ENCODE results near the gene INPP4B. TPM values are rescaled to one million over a fixed set of nuclear protein-coding genes. Genes with fewer than 3 reads are reported as not detected.

Gene INPP4B
- total RNA-seq, 1 experiment from 2014 or later, result 114 TPM

- no peak for DNase-seq
- Mint-ChIP-seq H3K4me1 (ENCODE audit: low read depth, unreplicated experiment) (peaks cover 35% of the 10 kb centered on the region), H3K9me3 (ENCODE audit: low read depth, unreplicated experiment) (no peaks in the 10 kb centered on the region), H3K27ac (ENCODE audit: unreplicated experiment) (no peak overlapping the region), H3K36me3 (ENCODE audit: insufficient read depth, unreplicated experiment) (peaks cover 15% of the 10 kb centered on the region), H3K27me3 (ENCODE audit: unreplicated experiment) (no peaks in the 10 kb centered on the region), H3K4me3 (ENCODE audit: low read depth, unreplicated experiment) (no peak overlapping the region)
- no peak for TF ChIP-seq CTCF (IDR thresholded peaks at IDR 0.05; ENCODE audit: unreplicated experiment)
- CTCF ChIA-PET, result no interaction called here
- intact Hi-C loops (cut with micrococcal nuclease; ENCODE audit: unreplicated experiment), result no loop called here
- no TSS peak for BruUV-seq (replicated peaks)
Observed at GRCh38 chr4:142377342-142378091, 468.6 kb downstream of the INPP4B start.

- H3K4me3 Mint-ChIP-seq (ENCODE audit: low read depth, unreplicated experiment), result no peak overlapping the region
Observed at GRCh38 chr4:142376204-142376603, 469.9 kb downstream of the INPP4B start.

GRCh38 chr4:142373610-142374009 lies 472.5 kb downstream of the INPP4B start:
- intact Hi-C loops (cut with micrococcal nuclease; ENCODE audit: unreplicated experiment), result no loop called here
- CTCF ChIA-PET, result no interaction called here

More at GRCh38 chr4:142376204-142376603, 469.9 kb downstream of the INPP4B start:
- H3K27ac Mint-ChIP-seq (ENCODE audit: unreplicated experiment), result no peak overlapping the region
- intact Hi-C loops (cut with micrococcal nuclease; ENCODE audit: unreplicated experiment), result no loop called here
- peaks cover 15% of the 10 kb centered on the region for H3K36me3 Mint-ChIP-seq (ENCODE audit: insufficient read depth, unreplicated experiment)
- no peak for DNase-seq
- H3K9me3 Mint-ChIP-seq (ENCODE audit: low read depth, unreplicated experiment), result peaks cover under 1% of the 10 kb centered on the region
- no peaks in the 10 kb centered on the region for H3K27me3 Mint-ChIP-seq (ENCODE audit: unreplicated experiment)
- CTCF ChIA-PET, result no interaction called here
- BruUV-seq (replicated peaks), result no TSS peak
- peaks cover 35% of the 10 kb centered on the region for H3K4me1 Mint-ChIP-seq (ENCODE audit: low read depth, unreplicated experiment)
- no peak for TF ChIP-seq CTCF (IDR thresholded peaks at IDR 0.05; ENCODE audit: unreplicated experiment)

GRCh38 chr4:142372530-142373260 lies 473.4 kb downstream of the INPP4B start:
- Mint-ChIP-seq H3K4me1 (ENCODE audit: low read depth, unreplicated experiment) (peaks cover 31% of the 10 kb centered on the region), H3K27ac (ENCODE audit: unreplicated experiment) (no peak overlapping the region), H3K36me3 (ENCODE audit: insufficient read depth, unreplicated experiment) (peaks cover 17% of the 10 kb centered on the region), H3K4me3 (ENCODE audit: low read depth, unreplicated experiment) (no peak overlapping the region), H3K27me3 (ENCODE audit: unreplicated experiment) (no peaks in the 10 kb centered on the region), H3K9me3 (ENCODE audit: low read depth, unreplicated experiment) (peaks cover 3% of the 10 kb centered on the region)
- TF ChIP-seq CTCF (IDR thresholded peaks at IDR 0.05; ENCODE audit: unreplicated experiment), result no peak
- no TSS peak for BruUV-seq (replicated peaks)
- intact Hi-C loops (cut with micrococcal nuclease; ENCODE audit: unreplicated experiment), result no loop called here
- CTCF ChIA-PET, result no interaction called here
- no peak for DNase-seq

More at GRCh38 chr4:142373610-142374009, 472.5 kb downstream of the INPP4B start:
- DNase-seq, result no peak
- peaks cover 3% of the 10 kb centered on the region for H3K9me3 Mint-ChIP-seq (ENCODE audit: low read depth, unreplicated experiment)
- H3K4me1 Mint-ChIP-seq (ENCODE audit: low read depth, unreplicated experiment), result peaks cover 27% of the 10 kb centered on the region
- no peaks in the 10 kb centered on the region for H3K27me3 Mint-ChIP-seq (ENCODE audit: unreplicated experiment)
- H3K4me3 Mint-ChIP-seq (ENCODE audit: low read depth, unreplicated experiment), result no peak overlapping the region
- BruUV-seq (replicated peaks), result no TSS peak
- no peak overlapping the region for H3K27ac Mint-ChIP-seq (ENCODE audit: unreplicated experiment)
- no peak for TF ChIP-seq CTCF (IDR thresholded peaks at IDR 0.05; ENCODE audit: unreplicated experiment)
- peaks cover 14% of the 10 kb centered on the region for H3K36me3 Mint-ChIP-seq (ENCODE audit: insufficient read depth, unreplicated experiment)
